ENCODE measurements around the gene CARMIL1.

CARMIL1 gene

GRCh38 chr6:25485821-25486534 lies 206.8 kb downstream of the CARMIL1 start:
- DNase-seq, result peak; percentile 85

DNA sequence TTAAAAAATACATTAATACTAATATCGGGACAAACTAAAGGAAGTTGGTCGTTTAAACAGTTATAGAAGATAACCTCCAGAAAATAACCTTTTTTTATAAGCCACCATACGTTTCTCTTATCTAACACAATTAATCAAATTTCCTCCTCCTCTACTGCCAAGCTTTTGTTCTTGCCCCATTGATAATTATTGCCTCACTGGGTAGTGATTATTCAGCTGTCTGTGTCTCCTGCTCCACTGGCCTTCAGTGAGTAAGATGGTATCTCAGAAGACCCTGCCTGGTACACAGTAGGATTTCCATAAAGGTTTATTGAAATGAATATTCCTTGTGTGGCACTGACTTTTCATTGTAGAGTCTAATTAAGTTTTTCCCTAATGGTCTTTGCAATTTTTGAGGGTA lies 207.4 kb downstream of the CARMIL1 start:
- DNase-seq, result no peak

DNA sequence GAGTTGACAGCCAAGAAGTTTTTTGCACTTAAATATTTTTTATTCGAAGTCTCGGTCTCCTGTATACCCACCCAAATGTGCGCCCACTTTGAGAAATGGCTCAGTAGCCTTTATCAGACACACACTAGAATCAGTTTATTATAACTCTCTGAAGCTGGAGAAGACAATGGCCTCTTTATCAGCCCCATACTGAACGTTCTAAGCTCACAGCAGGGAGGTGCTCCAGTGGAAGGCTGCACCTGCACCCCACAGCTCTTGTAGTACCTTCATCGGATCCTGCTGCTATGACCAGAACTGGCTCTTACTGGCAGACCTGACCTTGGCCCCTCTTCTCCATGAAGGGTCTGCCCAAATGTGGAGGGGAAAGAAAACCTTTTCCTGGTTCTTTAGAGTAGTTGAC lies 207.8 kb downstream of the CARMIL1 start:
- DNase-seq, result no peak

- DNase-seq, result no peak
Measured at GRCh38 chr6:25488156-25488555, 209.0 kb downstream of the CARMIL1 start.

- no peak for DNase-seq
Measured at GRCh38 chr6:25489399-25489798, 210.2 kb downstream of the CARMIL1 start.

DNA sequence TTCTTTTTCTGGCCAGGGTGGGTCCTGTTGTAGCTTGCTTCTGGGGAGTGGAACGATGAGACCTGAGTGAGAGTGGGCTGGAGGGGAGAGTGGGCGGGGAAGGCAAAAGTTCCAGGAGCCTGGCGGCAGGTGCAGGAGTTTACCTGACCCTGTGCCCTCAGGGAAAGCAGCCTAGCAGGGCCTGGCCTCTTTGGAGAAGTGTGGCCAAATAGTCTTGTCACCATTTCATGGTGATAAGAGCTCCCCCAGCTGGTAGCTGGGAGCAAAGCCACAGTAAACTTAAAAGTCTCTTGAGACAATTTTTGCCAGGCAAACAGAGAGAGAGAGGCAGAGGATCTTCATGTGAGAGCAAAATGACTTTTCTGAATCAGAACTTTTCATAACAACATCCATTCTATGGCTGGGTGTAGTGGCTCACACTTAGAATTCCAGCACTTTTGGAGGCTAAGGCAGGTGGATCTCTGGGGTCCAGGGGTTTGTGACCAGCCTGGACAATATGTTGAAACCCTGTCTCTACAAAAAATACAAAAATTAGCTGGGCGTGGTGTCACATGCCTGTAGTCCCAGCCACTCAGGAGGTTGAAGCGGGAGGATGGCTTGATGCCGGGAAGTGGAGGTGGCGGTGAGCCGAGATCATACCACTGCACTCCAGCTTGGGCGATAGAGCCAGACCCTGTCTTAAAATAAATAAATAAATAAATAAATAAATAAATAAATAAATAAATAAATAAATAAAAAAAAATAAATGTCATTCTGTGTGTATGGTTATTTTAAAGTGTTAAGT lies 211.0 kb downstream of the CARMIL1 start:
- DNase-seq, result peak; percentile 20

- no peak for DNase-seq
Measured at GRCh38 chr6:25492951-25493350, 213.8 kb downstream of the CARMIL1 start.

DNA sequence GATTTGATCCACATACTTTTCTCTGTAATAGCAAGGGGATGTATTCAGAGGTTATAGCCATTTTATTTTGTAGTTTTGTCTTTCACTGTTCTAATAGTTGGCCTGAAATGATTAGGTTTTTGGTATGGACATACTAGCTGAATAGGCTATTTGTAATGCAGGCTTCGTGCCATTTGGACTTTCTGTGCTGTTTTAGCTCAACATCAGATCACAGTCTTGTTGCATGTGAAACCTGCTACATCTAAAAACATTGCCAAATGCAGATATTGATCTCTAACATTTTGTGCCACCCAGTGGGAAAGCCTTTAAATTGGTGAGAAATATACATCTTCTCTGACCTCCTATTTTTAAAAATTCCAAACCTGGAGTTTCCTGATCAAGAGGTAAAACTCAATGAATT lies 215.3 kb downstream of the CARMIL1 start:
- DNase-seq, result no peak

DNA sequence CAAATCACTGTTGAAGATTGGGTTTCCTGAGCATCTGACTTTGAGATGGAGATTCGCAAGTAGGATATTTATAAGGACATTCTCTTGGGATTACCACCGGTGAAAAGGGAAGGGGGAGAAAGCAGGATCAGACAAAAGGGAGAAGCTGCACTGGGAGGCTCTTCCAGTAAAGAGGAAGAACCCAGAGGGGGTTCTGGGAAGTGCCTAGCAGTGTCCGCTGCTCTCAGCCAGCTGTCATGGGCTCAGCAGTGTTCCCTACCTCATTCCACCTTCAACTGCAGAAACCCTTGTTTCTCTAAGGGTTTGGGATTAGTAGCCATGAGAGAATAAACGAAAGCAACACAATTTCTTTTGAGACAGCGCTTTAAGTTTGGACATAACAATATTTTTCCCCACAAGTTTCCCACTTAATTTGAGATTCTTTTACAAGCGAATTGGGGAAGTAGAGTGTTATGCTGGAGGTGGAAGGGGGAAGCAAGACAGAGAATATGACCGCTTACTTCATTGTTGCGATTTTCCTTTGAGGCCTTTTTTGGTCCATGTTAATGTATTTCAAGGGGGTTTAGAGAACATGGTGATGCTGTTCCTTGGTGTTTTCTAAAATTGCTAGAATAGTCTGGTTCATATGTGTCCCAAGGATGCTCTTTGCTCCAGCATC lies 218.3 kb downstream of the CARMIL1 start:
- no peak for DNase-seq

GRCh38 chr6:25498505-25498904 lies 219.3 kb downstream of the CARMIL1 start:
- DNase-seq, result no peak

- no peak for DNase-seq
Measured at GRCh38 chr6:25499615-25500235, 220.6 kb downstream of the CARMIL1 start.

- DNase-seq, result no peak
Measured at GRCh38 chr6:25503686-25504085, 224.5 kb downstream of the CARMIL1 start.

DNA sequence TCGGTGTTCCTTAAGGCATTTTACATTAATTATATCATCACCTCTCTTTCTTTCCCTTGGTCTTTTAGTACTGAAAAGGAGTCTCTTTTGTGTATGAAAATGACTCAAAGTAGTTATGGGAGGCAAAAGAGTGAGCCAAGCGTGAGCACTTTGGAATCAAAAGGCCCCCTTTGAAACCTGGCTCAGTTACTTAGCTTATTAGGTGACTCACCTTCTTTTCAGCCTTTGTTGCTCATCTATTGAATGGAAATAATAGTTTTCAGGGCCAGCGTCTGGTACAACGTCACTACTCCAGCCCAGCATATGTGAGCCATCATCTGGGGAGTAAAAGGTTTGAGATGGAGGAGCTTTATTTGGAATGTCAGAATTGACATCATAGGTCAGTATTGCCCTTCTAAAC lies 225.5 kb downstream of the CARMIL1 start:
- no peak for DNase-seq

DNA sequence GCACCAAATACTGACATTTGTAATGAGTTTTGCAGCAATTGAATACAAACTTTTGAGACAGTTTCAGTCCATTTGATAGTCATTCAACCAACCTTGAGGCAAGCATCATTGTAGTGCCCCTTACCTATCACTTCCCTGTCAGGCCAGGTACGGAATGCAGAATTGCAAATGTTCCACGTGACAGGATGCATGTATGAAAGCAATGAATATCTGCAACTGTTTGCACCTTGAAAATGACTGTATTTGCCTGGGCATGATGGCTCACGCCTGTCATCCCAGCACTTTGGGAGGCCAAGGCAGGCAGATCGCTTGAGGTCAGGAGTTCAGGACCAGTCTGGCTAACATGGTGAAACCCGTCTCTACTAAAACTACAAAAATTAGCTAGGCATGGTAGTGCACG lies 226.8 kb downstream of the CARMIL1 start:
- DNase-seq, result no peak

DNA sequence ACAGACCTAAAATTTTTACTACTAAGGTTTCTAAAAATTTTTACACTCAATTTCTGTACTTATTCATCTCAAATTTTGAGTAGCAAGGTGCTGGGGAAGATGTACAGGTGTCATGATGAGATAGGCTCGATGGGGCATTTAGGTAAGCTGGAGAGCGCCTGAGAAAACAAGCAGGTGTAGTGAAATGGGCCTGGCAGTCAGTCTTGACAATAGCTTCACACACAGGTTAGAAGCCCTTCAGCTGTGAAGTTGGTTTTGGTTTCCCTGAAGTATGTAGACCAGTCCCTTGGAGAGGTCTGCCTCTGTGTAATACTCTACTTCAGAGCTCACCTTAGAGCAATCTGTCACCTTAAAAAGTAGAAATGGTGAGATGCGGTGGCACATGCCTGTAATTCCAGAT lies 228.9 kb downstream of the CARMIL1 start:
- no peak for DNase-seq

DNA sequence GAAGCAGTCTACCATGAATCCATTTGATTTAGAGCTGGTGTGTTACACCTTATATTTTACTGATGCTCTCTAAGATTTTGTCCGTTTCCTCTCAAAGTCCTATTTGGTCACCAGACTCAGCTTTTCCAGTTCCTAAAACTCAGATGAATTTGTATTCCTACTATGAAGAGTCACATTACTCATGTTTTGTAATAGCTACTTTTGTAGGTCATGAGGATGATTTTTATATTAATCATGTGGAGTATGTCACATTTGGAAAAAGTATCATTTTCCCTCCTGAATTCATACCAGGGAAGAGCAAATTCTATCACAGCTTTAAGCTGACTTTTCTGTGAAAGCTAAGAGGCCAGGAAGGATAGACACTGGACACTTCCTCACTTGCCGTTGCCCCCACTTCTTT lies 232.2 kb downstream of the CARMIL1 start:
- no peak for DNase-seq

GRCh38 chr6:25512560-25512959 lies 233.4 kb downstream of the CARMIL1 start:
- DNase-seq, result no peak

DNA sequence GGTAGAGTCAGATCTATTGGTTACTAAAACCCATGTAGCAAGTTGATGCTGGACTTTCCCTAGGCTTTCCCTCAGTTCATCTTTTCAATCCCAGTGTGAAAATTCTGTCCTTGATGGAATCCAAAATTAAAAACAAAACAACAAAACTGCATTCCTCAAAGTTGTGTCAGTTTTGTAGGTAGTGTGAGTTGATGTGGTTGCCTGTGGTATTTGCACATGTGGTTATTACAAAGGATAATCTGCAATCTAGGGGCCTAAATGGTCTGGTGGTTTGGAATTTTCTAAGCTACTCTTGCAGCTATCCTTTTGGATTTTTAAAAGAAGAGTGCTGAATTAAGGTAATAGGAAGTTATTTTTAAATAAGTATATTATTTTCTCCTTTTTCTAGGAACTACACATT lies 240.7 kb downstream of the CARMIL1 start:
- no peak for DNase-seq

GRCh38 chr6:25524542-25524941 lies 245.4 kb downstream of the CARMIL1 start:
- no peak for DNase-seq

DNA sequence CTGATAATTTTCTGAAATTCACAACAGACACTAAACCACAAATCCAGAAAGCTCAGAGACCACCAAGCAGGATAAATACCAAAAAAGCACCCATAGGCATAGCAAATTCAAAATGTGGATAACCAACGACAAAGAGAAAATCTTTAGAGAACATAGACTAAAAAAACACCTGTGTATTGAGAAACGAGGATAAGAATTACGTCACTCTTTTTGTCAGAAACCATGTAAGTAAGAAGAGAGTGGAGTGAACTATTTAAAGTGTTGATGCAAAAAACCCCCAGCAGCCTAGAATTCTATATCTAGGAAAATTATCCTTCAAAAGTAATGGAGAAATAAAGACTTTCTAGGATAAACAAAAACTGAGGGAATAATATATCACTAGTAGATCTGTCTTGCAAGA lies 245.9 kb downstream of the CARMIL1 start:
- DNase-seq, result no peak

- DNase-seq, result no peak
Measured at GRCh38 chr6:25534942-25535631, 255.9 kb downstream of the CARMIL1 start.

- DNase-seq, result no peak
Measured at GRCh38 chr6:25535632-25536225, 256.6 kb downstream of the CARMIL1 start.

DNA sequence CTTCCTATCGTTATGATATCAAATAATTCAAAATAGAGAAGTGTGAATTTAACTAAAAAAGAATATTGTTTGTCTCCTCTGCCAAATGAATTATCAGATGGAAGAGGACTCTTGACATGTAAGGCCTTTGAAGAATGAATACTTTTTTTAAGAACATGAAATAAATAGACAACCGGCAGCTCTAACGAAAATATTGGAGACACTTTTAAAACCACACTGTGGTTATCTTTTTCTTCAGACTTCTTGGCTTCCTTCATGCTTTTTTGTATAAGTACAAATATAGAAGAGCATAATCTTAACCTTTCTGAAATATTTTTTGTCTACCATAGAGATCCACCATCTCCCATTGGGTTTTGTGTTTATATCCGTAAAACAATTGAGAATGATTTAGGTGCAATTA lies 257.6 kb downstream of the CARMIL1 start:
- no peak for DNase-seq

Measured in NCI-H2227 treated with DMSO at 0.1 percent for 48 hours (cell line).